Stimulated activated CD4-positive, alpha-beta T cell treated with anti-CD3 and anti-CD28 coated beads, Interleukin-4, amount 100 ng/mL, for 1 hour (primary cell): Measurements from ENCODE around the gene TEAD1.

Experiments used
- DNase-seq: peaks from one replicate; pipeline ENCODE4 v3.0.0-alpha.2; 2020

The TEAD1 gene

GRCh38 chr11:12673924-12674570 is at the start of gene TEAD1:
TEAD1 (plus strand) TSS chr11:12674421.
- DNase-seq = peak; percentile 87

GRCh38 chr11:12624595-12624994 is 49.6 kb upstream of the TEAD1 start:
- DNase-seq = no peak

GRCh38 chr11:12625438-12626071 is 48.7 kb upstream of the TEAD1 start:
- DNase-seq = no peak

GRCh38 chr11:12626616-12627015 is 47.6 kb upstream of the TEAD1 start:
- DNase-seq = no peak

- DNase-seq = no peak
These were observed 45.9 kb upstream of the TEAD1 start for GRCh38 chr11:12628314-12628713.

- DNase-seq = no peak
These were observed 44.5 kb upstream of the TEAD1 start for GRCh38 chr11:12629601-12630313.

- no peak for DNase-seq
These were observed 42.6 kb upstream of the TEAD1 start for GRCh38 chr11:12631651-12632050.

- no peak for DNase-seq
These were observed 39.9 kb upstream of the TEAD1 start for GRCh38 chr11:12634329-12634728.

- DNase-seq = no peak
These were observed 37.3 kb upstream of the TEAD1 start for GRCh38 chr11:12636871-12637410.

GRCh38 chr11:12639388-12639787 is 34.8 kb upstream of the TEAD1 start:
- DNase-seq = no peak

- no peak for DNase-seq
These were observed 33.9 kb upstream of the TEAD1 start for GRCh38 chr11:12640355-12640754.

GRCh38 chr11:12640926-12641849 is 33.0 kb upstream of the TEAD1 start:
- no peak for DNase-seq

GRCh38 chr11:12642040-12642439 is 32.2 kb upstream of the TEAD1 start:
- DNase-seq = no peak

GRCh38 chr11:12642806-12643428 is 31.3 kb upstream of the TEAD1 start:
- no peak for DNase-seq

GRCh38 chr11:12646478-12646877 is 27.7 kb upstream of the TEAD1 start:
- DNase-seq = no peak

- DNase-seq = no peak
These were observed 20.5 kb upstream of the TEAD1 start for GRCh38 chr11:12653729-12654128.

- DNase-seq = no peak
These were observed 18.4 kb upstream of the TEAD1 start for GRCh38 chr11:12655842-12656241.

- no peak for DNase-seq
These were observed 16.9 kb upstream of the TEAD1 start for GRCh38 chr11:12657336-12657735.

- DNase-seq = no peak
These were observed 16.2 kb upstream of the TEAD1 start for GRCh38 chr11:12657981-12658380.

GRCh38 chr11:12662101-12662689 is 12.0 kb upstream of the TEAD1 start:
- DNase-seq = no peak

GRCh38 chr11:12664385-12664784 is 9.8 kb upstream of the TEAD1 start:
- no peak for DNase-seq

- DNase-seq = no peak
These were observed 7.3 kb upstream of the TEAD1 start for GRCh38 chr11:12666915-12667314.
